A549 (cell line): ENCODE results near the gene C1QBP.

ENCODE experiments used
- CTCF ChIP-seq: fragments of >200 bp; sonication (Bioruptor Twin); formaldehyde crosslinking; IDR thresholded peaks from 3 replicates; pipeline ENCODE4 v1.5.1; 2016
- E2F6 ChIP-seq: IDR thresholded peaks from 2 replicates; pipeline ENCODE4 v1.6.1; 2012; ENCODE audit warnings: low read depth, borderline replicate concordance
- EP300 ChIP-seq, 2 experiments: fragments of >200 bp; sonication (Bioruptor Twin); formaldehyde crosslinking; IDR thresholded peaks; 2 replicates in 1 of 2; 3 replicates in 1 of 2; pipeline ENCODE4 v1.6.1; 2016 to 2017
- POLR2A ChIP-seq: IDR thresholded peaks from 2 replicates; pipeline ENCODE4 v1.6.1; 2012; ENCODE audit warnings: mild to moderate bottlenecking, low read length
- REST ChIP-seq: fragments of 200-600 bp; sonication (generic); IDR thresholded peaks from 2 replicates; pipeline ENCODE4 v1.6.1; 2016; ENCODE audit warnings: antibody characterized with exemption, mild to moderate bottlenecking, moderate library complexity
- SMC3 ChIP-seq: fragments of >200 bp; sonication (Bioruptor Twin); formaldehyde crosslinking; IDR thresholded peaks from 3 replicates; pipeline ENCODE4 v1.6.1; 2018; ENCODE audit warnings: inconsistent platforms

- TF ChIP-seq E2F6: no peak
- TF ChIP-seq REST: no peak
- no peak for TF ChIP-seq POLR2A
- no peak for TF ChIP-seq CTCF
- TF ChIP-seq SMC3: no peak
- no peak for TF ChIP-seq EP300 (IDR thresholded peaks at IDR 0.05)
Observed at GRCh38 chr17:5430413-5430999, 8.4 kb downstream of the C1QBP start.
